Activated CD4-positive, alpha-beta memory T cell treated with anti-CD3 and anti-CD28 coated beads for 36 hours (primary cell): Measurements from ENCODE around the gene CEP44. TPM values are rescaled to one million over a fixed set of nuclear protein-coding genes. Genes with fewer than 3 reads are reported as not detected.
"Not testable (repeated sequence)": the region's sequence is repeated elsewhere in the genome, so short reads cannot be mapped to it uniquely, and the experiment has no call there.

Experiments
- CTCF ChIA-PET: fragments of 350-600 bp; sonication (Branson Sonifier 250); formaldehyde crosslinking; loops from one replicate; lab custom pipeline; 2021; ENCODE audit warnings: antibody characterized with exemption, inconsistent platforms; lab: Charles Lee
- POLR2A ChIA-PET: fragments of 350-600 bp; sonication (Branson Sonifier 250); formaldehyde crosslinking; loops from one replicate; lab custom pipeline; 2021; ENCODE audit warnings: antibody characterized with exemption; lab: Charles Lee
- DNase-seq: peaks from one replicate; pipeline ENCODE4 v3.0.0-alpha.2; 2020
- H3K27ac Mint-ChIP-seq: one replicate; pipeline ENCODE4 v1.8.0; 2021; ENCODE audit warnings: mixed read lengths
- H3K27me3 Mint-ChIP-seq: one replicate; pipeline ENCODE4 v1.8.0; 2021; ENCODE audit warnings: mixed read lengths
- H3K36me3 Mint-ChIP-seq: one replicate; pipeline ENCODE4 v1.8.0; 2021; ENCODE audit warnings: mixed read lengths
- H3K4me1 Mint-ChIP-seq: one replicate; pipeline ENCODE4 v1.8.0; 2021; ENCODE audit warnings: low read depth, mixed read lengths
- H3K4me3 Mint-ChIP-seq: one replicate; pipeline ENCODE4 v1.8.0; 2021; ENCODE audit warnings: mild to moderate bottlenecking, mixed read lengths
- H3K9me3 Mint-ChIP-seq: one replicate; pipeline ENCODE4 v1.8.0; 2021; ENCODE audit warnings: mixed read lengths
- intact Hi-C: fragments of 100-400 bp; cut with micrococcal nuclease; formaldehyde crosslinking; loops from one replicate; pipeline ENCODE4 v1.15.1; 2023
- total RNA-seq, 2 experiments: library from RNA; stranded (reverse); gene quantifications; one replicate each; pipeline ENCODE4 v1.2.3, GENCODE V29; 2021

The CEP44 gene
- total RNA-seq, 2 experiments from 2014 or later = 29.3 to 30.1 TPM

DNA sequence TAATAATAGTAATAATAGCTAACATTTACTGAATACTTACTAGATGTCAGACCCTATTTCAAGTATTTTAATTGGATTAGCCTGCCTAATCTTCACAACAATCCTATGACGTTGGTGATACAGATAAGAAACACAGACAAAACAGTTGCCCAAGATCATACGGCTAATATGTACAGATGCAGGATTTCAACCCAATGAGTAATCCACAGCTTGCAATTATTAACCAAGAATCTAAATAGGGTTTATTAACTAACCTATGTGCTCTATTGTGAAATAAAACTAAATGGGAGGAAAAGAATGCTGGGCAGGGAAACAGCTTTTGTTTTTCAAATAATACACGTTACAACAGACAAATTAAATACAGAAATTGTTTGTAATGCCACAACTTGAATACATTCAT is 23.6 kb upstream of the CEP44 start:
- Mint-ChIP-seq H3K36me3 (peaks cover 7% of the 10 kb centered on the region), H3K4me3 (no peak overlapping the region), H3K4me1 (peaks cover 10% of the 10 kb centered on the region), H3K27ac (no peak overlapping the region), H3K9me3 (no peaks in the 10 kb centered on the region), H3K27me3 (no peaks in the 10 kb centered on the region)
- intact Hi-C loops = no loop called here
- CTCF ChIA-PET = no interaction called here
- no peak for DNase-seq
- POLR2A ChIA-PET = no interaction called here

DNA sequence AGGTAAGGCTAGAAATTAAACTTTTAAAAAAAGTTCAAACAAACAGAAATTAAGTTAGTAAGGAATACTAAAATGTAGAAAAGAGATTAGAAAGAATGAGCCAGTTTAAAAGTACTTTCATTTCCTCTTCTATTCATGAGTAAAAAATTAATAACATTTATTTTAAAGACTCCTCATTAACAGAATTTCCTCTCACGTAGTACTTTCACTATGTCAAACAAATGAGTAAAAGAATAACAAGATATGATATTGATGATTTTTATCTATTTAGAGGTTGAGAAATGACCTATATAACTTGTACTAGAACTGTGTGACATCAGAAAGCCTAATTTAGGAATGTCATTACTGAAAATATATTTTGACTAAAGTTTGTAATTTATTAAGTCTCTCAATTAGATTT is 22.3 kb upstream of the CEP44 start:
- DNase-seq, H3K36me3 Mint-ChIP-seq, intact Hi-C loops, H3K27ac Mint-ChIP-seq, H3K4me3 Mint-ChIP-seq, H3K4me1 Mint-ChIP-seq, H3K27me3 Mint-ChIP-seq, CTCF ChIA-PET, H3K9me3 Mint-ChIP-seq, POLR2A ChIA-PET: not testable (repeated sequence)

DNA sequence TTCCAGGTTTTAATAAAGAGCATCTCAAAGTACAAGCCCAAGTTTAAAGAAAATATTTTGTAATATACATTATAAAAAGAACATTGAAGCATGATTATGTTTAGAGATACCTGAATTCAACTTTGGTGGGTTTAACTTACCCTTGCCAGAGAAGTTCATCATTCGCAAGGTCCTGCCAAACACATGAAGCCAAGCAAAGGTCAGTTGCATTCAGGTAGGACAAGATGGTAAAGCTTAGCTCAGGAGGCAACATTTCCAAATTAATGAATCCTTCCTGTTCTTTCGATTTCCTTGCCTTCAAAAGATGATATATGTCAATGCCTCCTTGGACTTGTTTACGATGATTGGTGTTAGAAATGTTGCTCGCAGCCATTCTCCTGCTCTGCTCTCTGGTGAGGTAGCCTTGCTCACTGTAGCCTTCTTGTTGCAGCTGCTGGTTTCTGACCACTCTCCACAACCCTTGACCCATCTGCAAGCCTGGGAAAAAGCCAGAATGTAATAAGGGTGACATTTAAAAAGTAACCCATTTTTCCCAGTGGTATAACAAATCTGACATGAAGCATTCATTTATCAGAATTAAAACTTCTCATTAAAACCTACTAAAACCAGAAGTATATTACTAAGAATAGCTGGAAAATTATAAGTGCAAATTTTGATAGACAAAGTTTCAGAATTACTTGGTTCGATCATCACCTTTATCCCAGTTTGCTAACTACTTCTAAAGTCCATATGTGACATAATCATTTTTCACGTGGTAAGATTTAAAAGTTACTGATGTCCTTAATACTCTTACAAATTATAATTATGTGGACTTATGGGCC is 20.9 kb upstream of the CEP44 start:
- peaks cover 5% of the 10 kb centered on the region for H3K36me3 Mint-ChIP-seq
- H3K4me3 Mint-ChIP-seq = no peak overlapping the region
- ChIA-PET POLR2A (no interaction called here), CTCF (interaction anchor here (1.1 kb wide), 1 partner anchor 21 kb away, joined by 3 read pairs; the partner anchor contains the start of gene CEP44)
- no peaks in the 10 kb centered on the region for H3K27me3 Mint-ChIP-seq
- no peak for DNase-seq
- H3K4me1 Mint-ChIP-seq = peaks cover 13% of the 10 kb centered on the region
- intact Hi-C loops = no loop called here
- H3K27ac Mint-ChIP-seq = no peak overlapping the region
- H3K9me3 Mint-ChIP-seq = no peaks in the 10 kb centered on the region

DNA sequence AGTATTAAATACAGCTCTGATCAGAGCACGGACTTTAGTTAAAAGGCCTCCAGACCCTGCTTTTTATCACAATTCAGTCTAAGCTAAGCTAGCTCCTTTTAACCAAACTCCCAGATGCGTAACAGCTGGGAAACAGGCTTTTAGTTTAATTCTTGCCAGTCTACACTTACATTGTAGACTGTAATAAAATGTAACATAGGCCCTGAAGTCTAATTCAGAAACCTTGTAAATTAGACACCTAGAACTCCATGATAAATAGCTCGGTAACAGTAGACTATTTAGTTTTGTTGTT is 20.3 kb upstream of the CEP44 start:
- H3K36me3 Mint-ChIP-seq = peaks cover 5% of the 10 kb centered on the region
- intact Hi-C loops = no loop called here
- DNase-seq = no peak
- CTCF ChIA-PET = interaction anchor here (1.1 kb wide), 1 partner anchor 21 kb away, joined by 3 read pairs; the partner anchor contains the start of gene CEP44
- no peak overlapping the region for H3K27ac Mint-ChIP-seq
- POLR2A ChIA-PET = no interaction called here
- peaks cover 13% of the 10 kb centered on the region for H3K4me1 Mint-ChIP-seq
- H3K9me3 Mint-ChIP-seq = no peaks in the 10 kb centered on the region
- H3K27me3 Mint-ChIP-seq = no peaks in the 10 kb centered on the region
- H3K4me3 Mint-ChIP-seq = no peak overlapping the region

DNA sequence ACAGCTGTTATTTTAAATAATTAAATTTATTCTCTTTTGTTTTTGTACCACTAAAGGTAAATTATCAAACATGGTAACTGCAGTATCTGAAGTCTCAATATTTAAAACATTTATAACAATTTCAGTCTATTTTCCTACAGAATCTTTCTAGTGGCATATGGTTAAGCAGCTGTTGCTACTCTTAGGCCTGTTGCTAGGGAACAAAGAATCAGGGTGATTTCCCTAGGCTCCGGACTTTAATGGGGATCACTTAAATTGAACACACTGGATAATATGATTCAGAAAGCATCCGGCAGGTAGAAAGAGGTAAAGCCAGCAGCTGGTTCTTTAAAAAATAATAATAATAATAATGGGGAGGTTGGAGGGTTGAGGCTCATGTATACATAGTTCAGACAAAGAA is 17.8 kb upstream of the CEP44 start:
- intact Hi-C loops = no loop called here
- no peak overlapping the region for H3K27ac Mint-ChIP-seq
- no peak overlapping the region for H3K4me3 Mint-ChIP-seq
- H3K9me3 Mint-ChIP-seq = no peaks in the 10 kb centered on the region
- ChIA-PET CTCF (no interaction called here), POLR2A (no interaction called here)
- DNase-seq = no peak
- H3K4me1 Mint-ChIP-seq = peaks cover 15% of the 10 kb centered on the region
- no peaks in the 10 kb centered on the region for H3K27me3 Mint-ChIP-seq
- H3K36me3 Mint-ChIP-seq = peaks cover 5% of the 10 kb centered on the region

DNA sequence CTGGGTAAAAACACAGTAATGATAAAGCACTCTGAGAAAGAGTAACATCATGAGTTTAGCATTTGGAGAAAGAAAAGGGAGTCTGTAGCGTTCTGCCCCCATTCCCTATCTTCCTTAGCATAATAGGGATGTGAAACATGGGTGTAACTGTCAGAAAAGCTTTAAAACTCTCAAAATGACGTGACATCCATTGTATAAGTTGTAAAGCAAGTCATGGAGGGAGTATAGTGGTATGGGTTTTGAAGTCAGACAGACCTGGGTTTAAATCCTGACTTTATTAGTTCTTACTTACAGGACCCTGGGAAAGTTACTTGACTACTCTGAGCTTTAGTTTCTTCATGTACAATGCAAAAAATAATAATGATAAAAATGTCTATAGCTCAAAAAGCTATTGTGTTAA is 17.3 kb upstream of the CEP44 start:
- H3K36me3 Mint-ChIP-seq = peaks cover 6% of the 10 kb centered on the region
- no peaks in the 10 kb centered on the region for H3K9me3 Mint-ChIP-seq
- H3K4me1 Mint-ChIP-seq = peaks cover 16% of the 10 kb centered on the region
- no peaks in the 10 kb centered on the region for H3K27me3 Mint-ChIP-seq
- intact Hi-C loops = no loop called here
- H3K27ac Mint-ChIP-seq = no peak overlapping the region
- CTCF ChIA-PET = no interaction called here
- no peak overlapping the region for H3K4me3 Mint-ChIP-seq
- POLR2A ChIA-PET = no interaction called here
- DNase-seq = no peak

DNA sequence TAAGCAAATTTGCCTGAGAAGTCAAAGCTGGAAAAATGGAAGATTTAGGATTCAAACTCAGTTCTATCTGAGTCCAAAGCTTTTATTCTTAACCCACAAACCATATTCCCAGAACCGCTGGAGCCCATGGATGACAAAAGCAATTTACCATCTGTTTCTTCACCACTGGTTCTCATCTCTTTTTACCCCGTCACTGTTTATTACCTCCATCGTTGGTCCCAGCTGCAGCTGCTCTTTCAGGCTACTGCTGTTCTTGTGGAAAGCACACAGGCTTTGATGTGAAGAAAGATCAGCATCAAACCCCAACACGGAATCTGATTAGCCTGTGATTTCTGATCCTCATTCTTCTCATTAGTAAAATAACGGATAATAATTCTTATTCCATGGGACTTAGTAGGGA is 9.8 kb upstream of the CEP44 start:
- Mint-ChIP-seq H3K9me3 (no peaks in the 10 kb centered on the region), H3K4me1 (peaks cover 24% of the 10 kb centered on the region), H3K27me3 (no peaks in the 10 kb centered on the region), H3K4me3 (no peak overlapping the region), H3K27ac (no peak overlapping the region), H3K36me3 (peaks cover 3% of the 10 kb centered on the region)
- ChIA-PET POLR2A (no interaction called here), CTCF (no interaction called here)
- no peak for DNase-seq
- intact Hi-C loops = no loop called here

DNA sequence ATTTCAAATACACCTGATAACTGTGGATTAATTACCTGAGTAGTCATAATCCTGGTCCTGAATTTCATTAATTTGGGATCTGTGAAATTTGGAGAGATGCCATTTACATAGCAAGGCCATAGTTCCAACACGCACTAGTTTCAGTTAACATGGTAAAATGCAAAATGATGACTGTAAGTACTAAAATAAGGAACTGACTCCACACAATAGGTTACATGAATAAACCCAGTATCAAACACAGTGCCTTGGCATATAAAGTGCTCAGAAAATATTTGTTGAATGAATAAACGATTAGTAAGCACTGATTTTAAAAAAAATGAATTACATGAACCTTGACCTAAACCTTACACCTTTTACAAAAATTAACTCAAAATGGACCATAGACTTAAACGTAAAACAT is 9.3 kb upstream of the CEP44 start:
- DNase-seq = no peak
- intact Hi-C loops = no loop called here
- POLR2A ChIA-PET = no interaction called here
- Mint-ChIP-seq H3K4me3 (no peak overlapping the region), H3K27me3 (no peaks in the 10 kb centered on the region), H3K27ac (no peak overlapping the region), H3K4me1 (peaks cover 29% of the 10 kb centered on the region), H3K9me3 (peaks cover 3% of the 10 kb centered on the region), H3K36me3 (peaks cover 6% of the 10 kb centered on the region)
- CTCF ChIA-PET = no interaction called here

DNA sequence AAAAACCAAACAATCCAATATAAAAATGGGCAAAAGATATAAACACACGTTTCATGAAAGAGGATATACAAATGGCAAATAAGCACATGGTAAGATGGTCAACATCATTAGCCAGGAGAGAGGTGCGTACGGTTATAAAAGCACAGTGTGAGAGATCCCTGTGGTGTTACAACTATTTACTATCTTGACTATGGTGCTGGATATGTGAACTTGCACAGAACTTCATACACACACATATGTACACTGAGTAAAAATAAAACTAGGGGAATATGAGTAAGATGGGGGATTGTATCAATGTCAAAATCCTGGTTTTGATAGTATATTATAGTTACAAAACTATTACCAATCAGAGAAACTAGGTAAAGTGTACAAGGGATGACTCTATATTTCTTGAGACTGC is 8.6 kb upstream of the CEP44 start:
- no peaks in the 10 kb centered on the region for H3K27me3 Mint-ChIP-seq
- CTCF ChIA-PET = no interaction called here
- intact Hi-C loops = no loop called here
- H3K36me3 Mint-ChIP-seq = peaks cover 10% of the 10 kb centered on the region
- no peak overlapping the region for H3K4me3 Mint-ChIP-seq
- no peak for DNase-seq
- H3K27ac Mint-ChIP-seq = no peak overlapping the region
- peaks cover 33% of the 10 kb centered on the region for H3K4me1 Mint-ChIP-seq
- POLR2A ChIA-PET = no interaction called here
- peaks cover 5% of the 10 kb centered on the region for H3K9me3 Mint-ChIP-seq

DNA sequence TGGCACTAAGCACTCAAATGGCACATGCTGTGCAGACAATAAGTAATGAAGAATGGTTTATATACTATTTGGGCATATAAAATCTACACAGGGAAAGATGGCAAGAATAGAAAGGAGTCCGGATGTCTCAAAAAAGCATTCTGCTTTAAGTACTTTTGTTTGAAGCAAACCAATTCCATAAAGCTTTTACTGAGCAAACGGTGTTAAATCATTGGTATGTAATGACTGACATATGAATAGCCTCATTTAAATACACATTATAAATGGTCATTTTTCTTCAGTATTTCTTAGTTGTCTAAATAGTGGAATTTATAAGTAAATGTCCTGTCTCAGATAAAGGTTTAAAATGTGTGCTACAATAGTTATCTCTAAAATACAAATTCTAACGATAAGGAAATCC is 6.3 kb upstream of the CEP44 start:
- H3K36me3 Mint-ChIP-seq = peaks cover 8% of the 10 kb centered on the region
- peaks cover 5% of the 10 kb centered on the region for H3K9me3 Mint-ChIP-seq
- H3K4me3 Mint-ChIP-seq = no peak overlapping the region
- ChIA-PET CTCF (no interaction called here), POLR2A (no interaction called here)
- DNase-seq = no peak
- H3K4me1 Mint-ChIP-seq = peaks cover 48% of the 10 kb centered on the region
- intact Hi-C loops = no loop called here
- H3K27ac Mint-ChIP-seq = no peak overlapping the region
- no peaks in the 10 kb centered on the region for H3K27me3 Mint-ChIP-seq

DNA sequence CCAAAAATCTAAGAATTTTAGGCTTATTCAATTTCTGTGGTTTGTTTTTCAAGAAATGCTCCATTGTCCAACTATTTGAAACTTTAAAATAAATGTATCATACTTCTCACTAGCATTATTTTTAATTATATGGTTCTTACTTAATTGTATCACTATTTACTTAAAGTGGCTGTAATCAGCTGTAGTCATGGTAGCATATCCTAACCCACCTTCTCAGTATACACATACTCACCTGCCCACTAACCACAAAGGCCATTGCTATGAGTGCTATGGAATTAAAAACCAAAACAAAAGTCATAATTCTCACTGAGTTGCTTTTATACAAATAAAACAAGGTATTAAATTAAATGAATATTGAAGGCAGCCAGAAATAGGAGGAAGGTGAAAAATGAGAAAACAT is 5.2 kb upstream of the CEP44 start:
- CTCF ChIA-PET = no interaction called here
- peaks cover 50% of the 10 kb centered on the region for H3K4me1 Mint-ChIP-seq
- H3K36me3 Mint-ChIP-seq = peaks cover 8% of the 10 kb centered on the region
- no peak overlapping the region for H3K4me3 Mint-ChIP-seq
- H3K27me3 Mint-ChIP-seq = no peaks in the 10 kb centered on the region
- no peak for DNase-seq
- POLR2A ChIA-PET = no interaction called here
- H3K9me3 Mint-ChIP-seq = peaks cover 5% of the 10 kb centered on the region
- intact Hi-C loops = no loop called here
- H3K27ac Mint-ChIP-seq = no peak overlapping the region

DNA sequence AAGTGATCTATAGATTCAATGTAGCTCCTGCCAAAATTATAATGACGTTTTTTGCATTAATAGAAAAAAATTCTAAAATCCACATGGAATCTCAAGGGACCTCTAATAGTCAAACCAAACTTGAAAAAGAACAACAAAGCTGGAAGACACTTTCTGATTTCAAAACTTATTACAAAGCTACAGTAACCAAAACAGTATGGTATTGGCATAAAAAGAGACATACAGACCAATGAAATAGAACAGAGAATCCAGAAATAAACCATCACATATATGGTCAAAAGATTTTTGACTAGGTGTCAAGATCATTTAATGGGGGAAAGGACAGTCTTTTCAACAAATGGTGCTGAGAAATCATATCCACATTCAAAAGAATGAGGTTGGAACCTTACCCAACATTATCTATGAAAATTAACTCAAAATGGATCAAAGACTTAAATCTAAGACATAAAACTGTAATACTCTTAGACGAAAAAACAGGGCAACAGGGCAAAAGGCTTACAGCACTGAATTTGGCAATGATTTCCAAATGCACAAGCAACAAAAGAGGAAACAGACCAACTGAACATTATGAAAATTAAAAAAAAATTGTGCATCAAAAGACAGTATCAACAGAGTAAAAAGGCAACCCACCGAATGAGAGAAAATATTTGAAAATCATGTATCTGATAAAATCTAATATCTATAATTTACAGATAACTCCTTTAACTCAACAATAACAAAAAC is 4.1 kb upstream of the CEP44 start:
- ChIA-PET POLR2A (interaction anchor here (0.7 kb wide), 1 partner anchor 44 kb away, joined by 3 read pairs; no protein-coding TSS in a partner anchor), CTCF (no interaction called here)
- Mint-ChIP-seq H3K4me1 (peaks cover 50% of the 10 kb centered on the region), H3K36me3 (peaks cover 8% of the 10 kb centered on the region), H3K27me3 (no peaks in the 10 kb centered on the region), H3K27ac (no peak overlapping the region), H3K4me3 (no peak overlapping the region), H3K9me3 (peaks cover 5% of the 10 kb centered on the region)
- intact Hi-C loops = no loop called here
- no peak for DNase-seq
